Hepatocyte (in vitro differentiated cells): Measurements from ENCODE around the gene DNAH3.

ENCODE experiments used
- EZH2 ChIP-seq: fragments of 200-600 bp; sonication (generic); IDR thresholded peaks from 2 replicates; pipeline ENCODE4 v1.6.1; 2016; ENCODE audit warnings: antibody characterized with exemption, mild to moderate bottlenecking, borderline replicate concordance
- EZH2phosphoT487 ChIP-seq: fragments of 200-600 bp; sonication (generic); IDR thresholded peaks from one replicate; pipeline ENCODE4 v1.6.1; 2018; ENCODE audit warnings: antibody characterized with exemption, mild to moderate bottlenecking, low read depth, moderate library complexity; ENCODE audit not compliant: unreplicated experiment, severe bottlenecking
- TF ChIP-seq, protein P1 (sequence below): fragments of 200-600 bp; sonication (generic); IDR thresholded peaks from 2 replicates; pipeline ENCODE4 v1.5.1; 2016; ENCODE audit warnings: antibody characterized with exemption, mild to moderate bottlenecking; ENCODE audit not compliant: poor library complexity

DNA sequence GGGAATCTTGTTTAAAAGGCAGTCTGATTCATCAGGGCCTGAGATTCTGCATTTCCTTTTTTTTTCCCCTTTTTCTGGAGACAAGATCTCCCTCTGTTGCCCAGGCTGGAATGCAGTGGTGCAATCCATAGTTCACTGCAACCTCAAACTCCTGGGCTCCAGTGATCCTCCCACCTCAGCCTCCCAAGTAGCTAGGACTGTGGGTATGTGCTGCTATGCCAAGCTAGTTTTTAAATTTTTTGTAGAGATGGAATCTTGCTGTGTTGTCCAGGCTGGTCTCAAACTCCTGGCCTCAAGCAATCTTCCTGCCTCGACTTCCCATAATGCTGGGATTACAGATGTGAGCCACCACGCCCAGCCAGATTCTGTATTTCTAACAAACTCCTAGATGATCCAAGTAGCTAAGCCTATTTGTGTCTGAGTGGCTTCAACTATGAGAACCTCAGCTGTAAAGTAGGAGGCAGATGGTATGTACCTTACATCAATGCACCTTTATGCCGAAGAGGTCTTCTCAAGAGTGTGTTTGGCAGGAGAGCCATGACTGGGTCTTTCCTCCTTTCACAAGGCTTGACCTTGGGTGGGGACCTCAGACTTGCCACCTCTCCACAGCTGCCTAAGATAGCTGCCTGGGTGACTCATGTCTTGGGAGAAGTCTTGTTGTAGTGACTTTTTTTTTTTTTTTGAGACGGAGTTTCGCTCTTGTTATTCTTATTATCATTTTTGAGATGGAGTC lies 18.8 kb upstream of the DNAH3 start:
- TF ChIP-seq, protein P1, sequence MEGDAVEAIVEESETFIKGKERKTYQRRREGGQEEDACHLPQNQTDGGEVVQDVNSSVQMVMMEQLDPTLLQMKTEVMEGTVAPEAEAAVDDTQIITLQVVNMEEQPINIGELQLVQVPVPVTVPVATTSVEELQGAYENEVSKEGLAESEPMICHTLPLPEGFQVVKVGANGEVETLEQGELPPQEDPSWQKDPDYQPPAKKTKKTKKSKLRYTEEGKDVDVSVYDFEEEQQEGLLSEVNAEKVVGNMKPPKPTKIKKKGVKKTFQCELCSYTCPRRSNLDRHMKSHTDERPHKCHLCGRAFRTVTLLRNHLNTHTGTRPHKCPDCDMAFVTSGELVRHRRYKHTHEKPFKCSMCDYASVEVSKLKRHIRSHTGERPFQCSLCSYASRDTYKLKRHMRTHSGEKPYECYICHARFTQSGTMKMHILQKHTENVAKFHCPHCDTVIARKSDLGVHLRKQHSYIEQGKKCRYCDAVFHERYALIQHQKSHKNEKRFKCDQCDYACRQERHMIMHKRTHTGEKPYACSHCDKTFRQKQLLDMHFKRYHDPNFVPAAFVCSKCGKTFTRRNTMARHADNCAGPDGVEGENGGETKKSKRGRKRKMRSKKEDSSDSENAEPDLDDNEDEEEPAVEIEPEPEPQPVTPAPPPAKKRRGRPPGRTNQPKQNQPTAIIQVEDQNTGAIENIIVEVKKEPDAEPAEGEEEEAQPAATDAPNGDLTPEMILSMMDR = no peak
- TF ChIP-seq EZH2phosphoT487 (no peak), EZH2 (no peak)
